Endothelial cell of umbilical vein (primary cell): ENCODE results near the gene BRAT1. TPM values are rescaled to one million over a fixed set of nuclear protein-coding genes. Genes with fewer than 3 reads are reported as not detected.

Source experiments
- BruUV-seq: library from RNA; stranded (reverse); fragments of 400-500 nt; replicated peaks from 2 replicates; lab custom pipeline; 2021; lab: Mats Ljungman, UMichigan
- CTCF ChIA-PET: fragments of 300-600, 350-600 bp; sonication (Branson Sonifier 250); formaldehyde crosslinking; loops from one replicate; lab custom pipeline; 2021; ENCODE audit warnings: antibody characterized with exemption, inconsistent platforms; lab: Charles Lee
- POLR2A ChIA-PET: fragments of 300-600, 350-600 bp; sonication (Branson Sonifier 250); formaldehyde crosslinking; loops from one replicate; lab custom pipeline; 2021; ENCODE audit warnings: antibody characterized with exemption, inconsistent platforms; lab: Charles Lee
- DNase-seq: peaks from one replicate; pipeline ENCODE4 v3.0.0-alpha.2; 2011; ENCODE audit warnings: low read depth, low spot score
- FAIRE-seq: peaks from 2 replicates; lab custom pipeline; 2011; peaks lifted over from hg19 to GRCh38; lab: Jason Lieb, UNC
- H2AFZ ChIP-seq: 2 replicates; pipeline ENCODE4 v1.6.0; 2012; ENCODE audit warnings: low read depth, low read length, control low read depth, inconsistent platforms
- H3K27ac ChIP-seq: 2 replicates; pipeline ENCODE4 v1.5.1; 2011; ENCODE audit warnings: low read depth, mild to moderate bottlenecking, control low read depth, low read length, moderate library complexity; ENCODE audit not compliant: insufficient read depth
- H3K27me3 ChIP-seq, 2 experiments: 2 replicates each; pipeline versions ENCODE4 v1.6.0 to v1.6.1; 2011; ENCODE audit warnings: low read length in 2 of 2, mixed read lengths in 1 of 2; ENCODE audit not compliant: control insufficient read depth in 2 of 2, insufficient read depth in 2 of 2
- H3K36me3 ChIP-seq, 2 experiments: 2 replicates in 1 of 2; 3 replicates in 1 of 2; pipeline ENCODE4 v1.5.1; 2011; ENCODE audit warnings: low read length in 2 of 2, mild to moderate bottlenecking in 1 of 2, moderate library complexity in 1 of 2; ENCODE audit not compliant: control insufficient read depth in 2 of 2, insufficient read depth in 2 of 2; ENCODE audit errors: extremely low read depth in 1 of 2
- H3K4me1 ChIP-seq: 3 replicates; pipeline ENCODE4 v1.5.1; 2011; ENCODE audit warnings: mild to moderate bottlenecking, low read length; ENCODE audit not compliant: control insufficient read depth, insufficient read depth; ENCODE audit errors: extremely low read depth
- H3K4me2 ChIP-seq: 2 replicates; pipeline ENCODE4 v1.6.1; 2011; ENCODE audit warnings: low read length, control low read depth, mixed read lengths; ENCODE audit not compliant: insufficient read depth
- H3K4me3 ChIP-seq, 3 experiments: fragments of 200-600 bp in 1 of 3; sonication (generic), shearing (Covaris generic) in 1 of 3; replicated peaks in 1 of 3; 2 replicates each; pipeline ENCODE4 v1.5.1; 2011 to 2016; ENCODE audit warnings: control low read depth in 3 of 3, low read length in 3 of 3, mild to moderate bottlenecking in 2 of 3, inconsistent platforms in 1 of 3, low read depth in 1 of 3, moderate library complexity in 1 of 3; ENCODE audit not compliant: insufficient read depth in 1 of 3
- H3K79me2 ChIP-seq: 2 replicates; pipeline ENCODE4 v1.6.0; 2012; ENCODE audit warnings: low read length, inconsistent platforms; ENCODE audit not compliant: control insufficient read depth, insufficient read depth
- H3K9ac ChIP-seq: replicated peaks from 2 replicates; pipeline ENCODE3; 2011; ENCODE audit warnings: low read length, control low read depth; ENCODE audit not compliant: insufficient read depth; ENCODE audit errors: extremely low read depth
- H3K9me1 ChIP-seq: replicated peaks from 3 replicates; pipeline ENCODE4 v1.6.0; 2011; ENCODE audit warnings: mild to moderate bottlenecking, low read length; ENCODE audit not compliant: control insufficient read depth, insufficient read depth; ENCODE audit errors: extremely low read depth
- H3K9me3 ChIP-seq: replicated peaks from 2 replicates; pipeline ENCODE4 v1.5.1; 2012; ENCODE audit warnings: low read length, inconsistent platforms; ENCODE audit not compliant: control insufficient read depth, insufficient read depth
- H4K20me1 ChIP-seq: replicated peaks from 2 replicates; pipeline ENCODE3; 2011; ENCODE audit warnings: mild to moderate bottlenecking, low read length; ENCODE audit not compliant: control insufficient read depth, insufficient read depth; ENCODE audit errors: extremely low read depth
- EZH2 ChIP-seq: IDR thresholded peaks from 2 replicates; pipeline ENCODE4 v1.6.1; 2012; ENCODE audit warnings: borderline replicate concordance, low read depth, mild to moderate bottlenecking, moderate library complexity, low read length, inconsistent platforms; ENCODE audit not compliant: severe bottlenecking
- FOS ChIP-seq: IDR thresholded peaks from 2 replicates; pipeline ENCODE4 v1.6.1; 2011; ENCODE audit warnings: mild to moderate bottlenecking, low read length, moderate library complexity, borderline replicate concordance; ENCODE audit not compliant: insufficient read depth
- GATA2 ChIP-seq: IDR thresholded peaks from 2 replicates; pipeline ENCODE4 v1.7.0; 2011; ENCODE audit warnings: low read depth, mild to moderate bottlenecking, moderate library complexity, mixed read lengths, low read length; ENCODE audit not compliant: insufficient read length, insufficient read depth
- JUN ChIP-seq: IDR thresholded peaks from 2 replicates; pipeline ENCODE4 v1.6.1; 2011; ENCODE audit warnings: borderline replicate concordance, low read depth; ENCODE audit not compliant: insufficient read length, insufficient read depth
- MYC ChIP-seq: IDR thresholded peaks from one replicate; pipeline ENCODE4 v1.6.1; 2011; ENCODE audit warnings: mild to moderate bottlenecking, low read depth, low read length
- POLR2A ChIP-seq: IDR thresholded peaks from 2 replicates; pipeline ENCODE4 v1.6.1; 2012; ENCODE audit warnings: low read depth, mild to moderate bottlenecking, control low read depth, low read length
- POLR2AphosphoS5 ChIP-seq: IDR thresholded peaks from 2 replicates; pipeline ENCODE4 v1.6.1; 2012; ENCODE audit warnings: low read depth, mild to moderate bottlenecking, control low read depth, low read length, moderate library complexity; ENCODE audit not compliant: insufficient read depth
- dilution Hi-C: fragments of 300-500 bp; cut with MboI; formaldehyde crosslinking; loops from one replicate; pipeline ENCODE4 v1.15.0; 2019; ENCODE audit warnings: low sequenced_read_pairs; ENCODE audit not compliant: extremely low pct_ligation_motif_present
- intact Hi-C: fragments of 100-400 bp; cut with micrococcal nuclease; formaldehyde crosslinking; loops from one replicate; pipeline ENCODE4 v1.10.0; 2022
- polyA plus RNA-seq, 4 experiments: library from polyadenylated mRNA; depleted of rRNA in 3 of 4; stranded (reverse) in 3 of 4; unstranded in 1 of 4; fragments of >200 nt; gene quantifications; 2 replicates each; pipeline versions ENCODE4 v1.2.1 to v1.2.3, GENCODE V29; 2011 to 2012; ENCODE audit warnings: missing spikeins in 1 of 4
- total RNA-seq: library from RNA; stranded (reverse); gene quantifications from 2 replicates; pipeline ENCODE4 v1.2.3, GENCODE V29; 2021
- TF ChIP-seq, protein P1 (sequence below), 2 donors: IDR thresholded peaks; 1 replicate in 1 of 2; 2 replicates in 1 of 2; pipeline ENCODE4 v1.5.1; 2011; ENCODE audit warnings: low read length in 2 of 2, mild to moderate bottlenecking in 2 of 2, moderate library complexity in 2 of 2, control low read depth in 1 of 2, inconsistent platforms in 1 of 2, low read depth in 1 of 2; ENCODE audit not compliant: insufficient read depth in 1 of 2; ENCODE audit errors: extremely low read depth in 1 of 2
- TF ChIP-seq, protein P2 (sequence below): IDR thresholded peaks from 2 replicates; pipeline ENCODE4 v1.6.1; 2011; ENCODE audit not compliant: insufficient read depth, insufficient read length

Gene BRAT1
- total and polyA plus RNA-seq, 2 donors (not counting 3 experiments of a cell fraction or from before 2014, with no cell fraction given), result 31.1 to 31.6 TPM

DNA sequence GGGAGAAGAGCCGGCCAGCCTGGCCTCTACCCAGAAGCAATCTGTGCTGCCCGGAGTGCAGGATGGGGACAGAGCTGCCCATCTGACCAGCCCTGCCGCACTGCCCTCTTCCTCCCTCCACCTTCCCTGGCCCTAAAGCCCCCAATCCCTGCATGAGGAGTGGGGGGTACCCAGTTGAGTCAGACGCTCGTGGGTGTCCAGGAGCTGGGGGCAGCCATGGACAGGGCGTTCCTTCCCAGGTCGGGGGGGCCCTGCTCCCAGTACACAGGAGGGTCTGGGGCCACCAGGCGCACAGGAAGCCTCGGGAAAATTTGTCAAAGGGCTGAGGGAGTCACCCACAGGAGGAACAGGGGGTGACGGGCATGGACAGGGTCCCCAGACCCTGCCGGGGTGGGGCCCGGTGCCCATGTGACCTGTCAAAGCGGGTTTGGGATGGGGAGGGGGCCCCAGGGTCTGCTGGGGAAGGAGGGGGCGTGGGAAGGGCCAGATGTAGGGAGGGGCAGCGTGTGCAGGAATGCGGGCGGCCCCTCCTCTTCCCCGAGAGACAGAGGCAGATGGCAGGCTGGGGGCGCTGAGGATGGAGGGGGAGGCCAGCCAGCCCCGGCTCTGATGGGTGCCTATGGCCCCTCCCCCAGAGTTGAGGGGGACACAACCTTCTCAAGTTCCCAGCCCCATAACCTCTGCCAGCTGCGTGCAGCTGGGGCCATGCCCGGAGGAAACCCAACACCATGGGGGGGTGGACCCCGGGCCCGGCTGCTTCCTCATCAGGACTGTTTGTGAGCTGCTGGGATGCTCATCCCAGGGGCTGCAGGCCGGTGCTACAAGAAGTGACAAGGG is 57.6 kb downstream of the BRAT1 start:
- DNase-seq (no peak), FAIRE-seq (no peak)
- H3K27ac ChIP-seq, result no peak overlapping the region
- no peak for TF ChIP-seq MYC
- TF ChIP-seq POLR2A, result no peak
- TF ChIP-seq GATA2, result no peak
- no peak for TF ChIP-seq JUN
- no peak for TF ChIP-seq FOS
- TF ChIP-seq, protein P1, sequence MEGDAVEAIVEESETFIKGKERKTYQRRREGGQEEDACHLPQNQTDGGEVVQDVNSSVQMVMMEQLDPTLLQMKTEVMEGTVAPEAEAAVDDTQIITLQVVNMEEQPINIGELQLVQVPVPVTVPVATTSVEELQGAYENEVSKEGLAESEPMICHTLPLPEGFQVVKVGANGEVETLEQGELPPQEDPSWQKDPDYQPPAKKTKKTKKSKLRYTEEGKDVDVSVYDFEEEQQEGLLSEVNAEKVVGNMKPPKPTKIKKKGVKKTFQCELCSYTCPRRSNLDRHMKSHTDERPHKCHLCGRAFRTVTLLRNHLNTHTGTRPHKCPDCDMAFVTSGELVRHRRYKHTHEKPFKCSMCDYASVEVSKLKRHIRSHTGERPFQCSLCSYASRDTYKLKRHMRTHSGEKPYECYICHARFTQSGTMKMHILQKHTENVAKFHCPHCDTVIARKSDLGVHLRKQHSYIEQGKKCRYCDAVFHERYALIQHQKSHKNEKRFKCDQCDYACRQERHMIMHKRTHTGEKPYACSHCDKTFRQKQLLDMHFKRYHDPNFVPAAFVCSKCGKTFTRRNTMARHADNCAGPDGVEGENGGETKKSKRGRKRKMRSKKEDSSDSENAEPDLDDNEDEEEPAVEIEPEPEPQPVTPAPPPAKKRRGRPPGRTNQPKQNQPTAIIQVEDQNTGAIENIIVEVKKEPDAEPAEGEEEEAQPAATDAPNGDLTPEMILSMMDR (IDR thresholded peaks at IDR 0.05; ENCODE audit: extremely low read depth in 1 of 2, insufficient read depth in 1 of 2, low read depth in 1 of 2, low read length in 2 of 2), result no peak
- TF ChIP-seq POLR2AphosphoS5, result no peak
- TF ChIP-seq, protein P2, sequence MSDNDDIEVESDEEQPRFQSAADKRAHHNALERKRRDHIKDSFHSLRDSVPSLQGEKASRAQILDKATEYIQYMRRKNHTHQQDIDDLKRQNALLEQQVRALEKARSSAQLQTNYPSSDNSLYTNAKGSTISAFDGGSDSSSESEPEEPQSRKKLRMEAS, result no peak
- TF ChIP-seq EZH2, result no peak
- dilution Hi-C loops (no loop called here), intact Hi-C loops (no loop called here)
- H3K9me3 ChIP-seq, result no peaks in the 10 kb centered on the region
- H3K9me1 ChIP-seq, result no peaks in the 10 kb centered on the region
- no peak overlapping the region for H3K4me2 ChIP-seq
- ChIA-PET CTCF (interaction anchor here (0.6 to 2.5 kb wide), 6 partner anchors 18 to 830 kb away, joined by 3 to 16 read pairs (median 3); no protein-coding TSS in a partner anchor), POLR2A (no interaction called here)
- no peak overlapping the region for H3K9ac ChIP-seq
- H3K27me3 ChIP-seq, result no peaks in the 10 kb centered on the region
- no peaks in the 10 kb centered on the region for H3K79me2 ChIP-seq
- H3K4me3 ChIP-seq, result no peak overlapping the region
- BruUV-seq, result no TSS peak
- H3K36me3 ChIP-seq, result no peaks in the 10 kb centered on the region
- no peaks in the 10 kb centered on the region for H4K20me1 ChIP-seq
- no peaks in the 10 kb centered on the region for H3K4me1 ChIP-seq
- H2AFZ ChIP-seq, result no peak overlapping the region
